ENCODE results near the gene PRF1.
"Not testable (repeated sequence)": the region's sequence is repeated elsewhere in the genome, so short reads cannot be mapped to it uniquely, and the experiment has no call there.

Gene PRF1

DNA sequence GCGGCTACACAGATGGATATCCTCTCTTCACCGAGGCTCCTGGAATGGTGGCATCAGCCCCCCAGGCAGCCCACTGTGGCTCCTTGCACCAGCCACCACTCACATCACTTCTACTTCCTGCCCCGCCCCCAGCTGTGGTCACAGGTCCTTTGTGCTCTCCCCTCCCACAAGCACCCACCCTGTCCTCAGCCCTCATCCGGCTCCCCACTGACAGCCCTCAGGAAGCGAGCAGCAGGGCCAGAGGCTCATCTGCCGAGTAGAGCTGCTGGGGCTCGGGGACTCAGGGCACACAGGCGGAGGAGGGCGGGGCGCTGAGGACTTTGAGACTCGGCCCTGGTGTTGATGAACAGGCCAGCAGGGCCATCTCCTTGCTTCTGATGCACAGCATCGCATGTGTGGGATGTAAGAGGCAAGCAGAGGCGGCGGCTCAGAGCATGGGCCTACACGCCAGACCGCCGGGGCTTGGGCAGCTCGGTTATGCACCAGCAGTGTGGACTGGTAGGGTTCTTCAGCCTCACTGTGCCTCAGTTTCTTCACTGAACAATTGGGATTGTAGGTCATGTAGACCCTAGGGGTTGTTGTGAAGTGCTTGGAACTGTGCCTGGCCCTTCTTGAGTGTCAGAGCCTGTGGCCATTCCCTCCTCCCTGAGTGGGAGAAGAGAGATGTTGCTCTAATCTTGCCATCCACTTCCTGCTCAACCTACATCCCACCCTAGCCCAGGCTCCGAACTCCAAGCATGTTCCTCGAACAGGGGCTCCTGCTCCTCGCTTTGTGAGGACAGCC, at the start of gene PRF1:
Gene PRF1 (minus strand): TSS at position 77 of the 784 bp plus-strand sequence. CDS start 1,839 bp downstream, outside the sequence.
- peak; percentile 47 for DNase-seq (ENCODE audit: low read depth)

DNA sequence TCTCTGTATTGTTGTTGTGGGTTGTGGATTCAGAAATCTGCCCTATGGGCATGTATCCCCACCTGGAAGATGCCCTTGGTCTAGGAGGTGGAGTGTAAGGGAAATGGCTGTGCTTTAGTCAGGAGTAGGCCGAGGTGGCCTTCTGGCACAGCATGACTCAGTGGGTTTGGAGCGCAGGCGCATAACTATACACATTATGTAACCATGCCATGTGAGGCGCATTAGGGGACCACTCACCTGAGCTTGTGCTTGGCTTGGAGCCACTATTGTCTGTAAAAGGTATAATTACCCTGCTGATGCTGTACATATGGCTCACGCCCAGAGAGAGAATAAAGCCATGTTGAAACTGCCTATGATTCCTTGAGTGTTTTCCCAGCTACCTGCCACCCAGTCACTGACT, 49.1 kb upstream of the PRF1 start:
- DNase-seq (ENCODE audit: low read depth): no peak

DNA sequence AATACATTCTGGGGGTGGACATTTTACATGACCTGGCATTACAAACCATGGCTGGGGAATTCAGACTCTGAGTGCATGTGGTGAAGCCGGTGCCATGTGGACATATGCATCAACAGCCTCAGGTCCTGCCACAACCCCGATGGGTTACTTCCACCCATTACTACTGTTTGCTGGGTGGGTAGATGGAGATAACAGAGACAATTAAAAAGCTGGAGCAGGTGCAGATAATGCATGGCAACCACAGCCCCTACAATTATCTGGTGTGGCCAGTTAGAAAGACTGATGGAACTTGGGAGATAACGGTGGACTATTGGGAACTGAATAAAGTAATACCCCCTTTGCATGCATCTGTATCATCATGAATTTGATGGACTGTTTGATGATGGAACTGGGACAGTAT, 48.2 kb upstream of the PRF1 start:
- DNase-seq (ENCODE audit: low read depth): no peak

DNA sequence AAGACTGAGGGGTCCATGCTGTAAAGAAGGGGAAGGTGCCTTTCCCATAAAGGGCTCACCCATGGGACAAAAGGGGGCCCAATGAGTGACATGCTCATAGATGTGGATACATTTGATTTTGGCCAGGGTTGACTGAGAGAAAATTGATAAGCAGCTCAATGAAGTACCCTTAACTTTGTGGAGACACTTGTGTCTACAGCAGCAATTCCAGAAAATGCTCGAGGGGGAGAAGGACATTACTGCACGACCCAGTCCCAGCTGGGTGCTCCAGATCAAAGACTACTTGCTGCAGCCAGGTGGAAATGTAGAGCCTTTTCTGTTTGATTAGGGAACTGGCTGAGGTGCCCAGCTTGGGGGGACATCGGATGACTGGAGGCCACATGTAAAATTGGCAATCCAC, 47.6 kb upstream of the PRF1 start:
- no peak for DNase-seq (ENCODE audit: low read depth)

DNA sequence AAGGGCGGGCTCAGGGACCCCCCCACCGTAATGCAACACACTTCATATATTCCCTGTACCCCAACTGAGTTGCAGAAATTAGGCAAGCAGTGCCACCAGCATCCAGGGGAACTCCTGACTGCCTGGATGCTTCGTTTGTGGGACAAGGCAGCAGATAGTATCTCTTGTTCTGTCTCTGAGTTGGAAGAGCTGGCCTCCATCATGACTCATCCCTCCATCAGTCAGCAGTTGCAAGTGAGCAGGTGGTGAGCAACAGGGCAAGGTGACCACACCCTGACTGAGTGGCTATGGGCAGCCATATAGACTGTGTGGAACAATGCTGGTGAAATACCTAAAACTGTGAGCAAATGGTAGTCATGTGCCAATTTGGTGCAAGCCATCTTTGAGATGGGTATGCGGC, 47.0 kb upstream of the PRF1 start:
- DNase-seq (ENCODE audit: low read depth): no peak

DNA sequence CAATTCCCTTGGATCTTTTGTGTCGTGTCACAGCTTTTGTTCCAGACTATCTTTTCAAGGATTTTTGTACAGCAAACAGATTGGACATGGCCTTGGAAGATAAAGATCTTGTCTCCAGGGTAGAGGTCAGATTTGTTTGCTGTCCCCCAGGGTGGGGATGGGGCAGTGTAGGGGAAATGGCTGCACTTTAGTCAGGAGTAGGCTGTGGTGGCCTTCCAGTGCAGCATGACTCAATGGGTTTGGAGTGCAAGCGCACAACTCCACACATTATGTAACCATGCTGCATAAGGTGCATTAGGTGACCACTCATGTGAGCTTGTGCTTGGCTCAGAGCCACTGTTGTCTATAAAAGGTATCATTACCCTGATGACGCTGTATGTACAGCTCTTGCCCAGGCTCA, 45.9 kb upstream of the PRF1 start:
- no peak for DNase-seq (ENCODE audit: low read depth)

DNA sequence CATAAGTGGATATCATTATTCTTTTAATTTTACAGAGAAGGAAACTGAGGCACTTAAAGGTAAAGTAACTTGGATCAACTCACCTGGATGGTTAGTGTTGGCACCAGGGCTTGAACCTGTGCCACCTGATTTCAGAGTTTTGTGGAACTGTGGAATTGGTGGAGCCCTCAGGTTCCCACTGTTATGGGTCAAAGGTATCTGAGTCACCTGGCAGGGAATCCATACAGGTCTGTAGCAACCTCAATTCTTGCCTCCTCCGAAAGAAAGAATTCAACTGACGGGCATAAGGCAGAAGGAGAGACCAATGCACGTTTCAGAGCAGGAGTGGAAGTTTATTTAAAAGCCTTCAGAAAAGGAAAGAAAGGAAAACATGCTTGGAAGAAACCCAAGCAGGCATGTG, 44.5 kb upstream of the PRF1 start:
- DNase-seq (ENCODE audit: low read depth): no peak

DNA sequence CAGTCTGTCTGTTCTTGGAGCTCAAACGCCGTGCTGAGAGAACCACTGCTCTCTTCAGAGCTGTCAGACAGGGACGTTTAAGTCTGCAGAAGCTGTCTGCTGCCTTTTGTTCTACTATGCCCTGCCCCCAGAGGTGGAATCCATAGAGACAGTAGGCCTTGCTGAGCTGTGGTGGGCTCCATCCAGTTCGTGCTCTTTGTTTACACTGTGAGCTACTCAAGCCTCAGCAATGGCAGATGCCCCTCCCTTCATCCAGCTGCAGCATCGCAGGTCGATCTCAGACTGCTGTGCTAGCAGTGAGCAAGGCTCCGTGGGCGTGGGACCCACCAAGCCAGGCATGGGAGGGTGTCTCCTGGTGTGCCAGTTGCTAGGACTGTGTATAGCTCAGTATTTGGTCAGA, 42.4 kb upstream of the PRF1 start:
- DNase-seq (ENCODE audit: low read depth): not testable (repeated sequence)

DNA sequence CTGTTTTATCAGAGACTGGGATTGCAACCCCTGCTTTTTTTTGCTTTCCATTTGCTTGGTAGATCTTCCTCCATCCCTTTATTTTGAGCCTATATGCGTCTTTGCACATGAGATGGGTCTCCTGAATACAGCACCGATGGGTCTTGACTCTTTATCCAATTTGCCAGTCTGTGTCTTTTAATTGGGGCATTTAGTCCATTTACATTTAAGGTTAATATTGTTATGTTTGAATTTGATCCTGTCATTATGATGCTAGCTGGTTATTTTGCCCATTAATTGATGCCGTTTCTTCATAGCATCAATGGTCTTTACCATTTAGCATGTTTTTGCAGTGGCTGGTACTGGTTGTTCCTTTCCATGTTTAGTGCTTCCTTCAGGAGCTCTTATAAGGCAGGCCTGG, 40.7 kb upstream of the PRF1 start:
- not testable (repeated sequence) for DNase-seq (ENCODE audit: low read depth)

DNA sequence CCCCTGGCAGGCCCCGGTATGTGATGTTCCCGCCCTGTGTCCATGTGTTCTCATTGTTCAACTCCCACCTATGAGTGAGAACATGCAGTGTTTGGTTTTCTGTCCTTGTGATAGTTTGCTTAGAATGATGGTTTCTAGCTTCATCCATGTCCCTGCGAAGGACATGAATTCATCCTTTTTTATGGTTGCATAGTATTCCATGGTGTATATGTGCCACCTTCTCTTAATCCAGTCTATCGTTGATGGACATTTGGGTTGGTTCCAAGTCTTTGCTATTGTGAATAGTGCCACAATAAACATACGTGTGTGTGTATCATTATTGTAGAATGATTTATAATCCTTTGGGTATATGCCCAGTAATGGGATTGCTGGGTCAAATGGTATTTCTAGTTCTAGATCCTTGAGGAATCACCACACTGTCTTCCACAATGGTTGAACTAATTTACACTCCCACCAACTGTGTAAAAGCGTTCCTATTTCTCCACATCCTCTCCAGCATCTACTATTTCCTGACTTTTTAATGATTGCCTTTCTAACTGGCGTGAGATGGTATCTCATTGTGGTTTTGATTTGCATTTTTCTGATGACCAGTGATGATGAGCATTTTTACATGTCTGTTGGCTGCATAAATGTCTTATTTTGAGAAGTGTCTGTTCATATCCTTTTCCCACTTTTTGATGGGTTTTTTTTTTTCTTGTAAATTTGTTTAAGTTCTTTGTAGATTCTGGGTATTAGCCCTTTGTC, 37.3 kb upstream of the PRF1 start:
- DNase-seq (ENCODE audit: low read depth): not testable (repeated sequence)

DNA sequence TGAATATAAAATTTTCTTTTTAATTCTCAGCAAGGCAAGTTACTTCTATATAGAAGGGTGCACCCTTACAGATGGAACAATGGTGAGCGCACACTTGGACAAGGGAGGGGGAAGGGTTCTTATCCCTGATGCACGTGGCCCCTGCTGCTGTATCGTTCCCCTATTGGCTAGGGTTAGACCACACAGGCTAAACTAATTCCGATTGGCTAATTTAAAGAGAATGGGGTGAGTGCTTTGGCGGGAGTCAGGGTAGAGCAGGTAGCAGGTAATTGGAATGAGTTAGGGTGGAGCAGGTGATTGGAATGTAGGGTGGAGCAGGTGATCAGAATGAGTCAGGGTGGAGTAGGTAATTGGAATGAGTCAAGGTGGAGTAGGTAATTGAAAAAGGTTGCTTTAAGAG, 32.0 kb upstream of the PRF1 start:
- DNase-seq (ENCODE audit: low read depth): not testable (repeated sequence)

DNA sequence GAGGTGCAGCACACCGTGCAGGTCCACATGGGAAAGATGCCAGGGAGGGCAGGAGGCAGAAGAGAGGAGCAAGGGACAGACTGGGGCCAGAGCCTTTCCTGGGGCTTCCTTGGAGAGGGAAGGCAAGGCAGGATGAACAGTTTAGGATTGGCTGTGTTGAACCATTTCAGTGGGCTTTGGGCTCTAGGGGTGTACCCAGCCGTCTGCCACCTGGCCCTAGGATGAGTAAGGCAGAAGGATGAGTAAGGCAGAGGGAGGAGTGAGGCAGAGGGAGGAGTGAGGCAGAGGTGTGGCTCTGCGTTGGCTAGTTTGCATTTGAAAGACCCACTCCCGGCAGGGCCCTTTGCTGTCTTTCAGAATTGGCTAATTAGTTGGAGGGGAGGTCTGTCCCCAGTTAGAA, 31.5 kb upstream of the PRF1 start:
- DNase-seq (ENCODE audit: low read depth): no peak

DNA sequence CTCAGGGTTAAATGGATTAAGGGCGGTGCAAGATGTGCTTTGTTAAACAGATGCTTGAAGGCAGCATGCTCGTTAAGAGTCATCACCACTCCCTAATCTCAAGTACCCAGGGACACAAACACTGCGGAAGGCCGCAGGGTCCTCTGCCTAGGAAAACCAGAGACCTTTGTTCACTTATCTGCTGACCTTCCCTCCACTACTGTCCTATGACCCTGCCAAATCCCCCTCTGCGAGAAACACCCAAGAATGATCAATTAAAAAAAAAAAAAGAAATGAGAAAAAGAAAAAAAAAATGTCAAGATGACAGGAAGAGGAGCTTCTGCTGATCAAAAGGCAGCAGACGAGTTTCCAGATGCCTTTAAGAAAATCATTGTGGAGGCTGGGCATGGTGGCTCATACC, 29.2 kb upstream of the PRF1 start:
- DNase-seq (ENCODE audit: low read depth): not testable (repeated sequence)

DNA sequence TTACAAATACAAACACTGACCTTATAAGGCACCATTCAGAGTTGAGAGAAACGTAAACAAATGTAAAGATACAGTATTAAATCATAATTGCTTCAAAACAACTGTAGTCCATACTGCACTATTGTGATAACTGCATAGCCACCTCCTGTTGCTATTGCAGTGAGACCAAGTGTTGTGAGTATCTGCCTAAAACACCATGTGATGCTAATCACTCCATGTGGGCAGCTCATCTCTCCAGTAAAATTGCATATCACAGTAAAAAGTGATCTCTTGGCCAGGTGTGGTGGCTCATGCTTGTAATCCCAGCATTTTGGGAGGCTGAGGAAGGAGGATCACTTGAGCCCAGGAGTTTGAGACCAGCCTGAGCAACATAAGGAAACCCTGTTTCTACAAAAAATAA, 26.8 kb upstream of the PRF1 start:
- DNase-seq (ENCODE audit: low read depth): no peak

DNA sequence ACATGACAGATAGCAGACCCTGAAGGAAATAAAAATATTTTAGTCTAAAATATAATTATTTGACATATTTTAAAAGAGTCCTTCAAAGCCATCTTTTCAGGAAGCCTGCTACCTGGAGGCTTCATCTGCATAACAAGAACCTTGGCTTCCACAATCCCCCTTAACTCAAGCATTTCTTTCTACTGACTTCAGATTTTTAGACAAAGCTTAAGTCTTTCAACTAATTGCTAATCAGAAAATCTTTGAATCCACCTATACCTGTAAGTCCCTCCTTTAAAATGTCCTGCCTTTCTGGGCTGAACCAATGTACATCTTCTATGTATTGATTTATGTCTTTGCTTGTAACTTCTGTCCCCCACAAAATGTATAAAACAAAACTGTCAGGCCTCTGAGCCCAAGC, 23.5 kb upstream of the PRF1 start:
- no peak for DNase-seq (ENCODE audit: low read depth)

DNA sequence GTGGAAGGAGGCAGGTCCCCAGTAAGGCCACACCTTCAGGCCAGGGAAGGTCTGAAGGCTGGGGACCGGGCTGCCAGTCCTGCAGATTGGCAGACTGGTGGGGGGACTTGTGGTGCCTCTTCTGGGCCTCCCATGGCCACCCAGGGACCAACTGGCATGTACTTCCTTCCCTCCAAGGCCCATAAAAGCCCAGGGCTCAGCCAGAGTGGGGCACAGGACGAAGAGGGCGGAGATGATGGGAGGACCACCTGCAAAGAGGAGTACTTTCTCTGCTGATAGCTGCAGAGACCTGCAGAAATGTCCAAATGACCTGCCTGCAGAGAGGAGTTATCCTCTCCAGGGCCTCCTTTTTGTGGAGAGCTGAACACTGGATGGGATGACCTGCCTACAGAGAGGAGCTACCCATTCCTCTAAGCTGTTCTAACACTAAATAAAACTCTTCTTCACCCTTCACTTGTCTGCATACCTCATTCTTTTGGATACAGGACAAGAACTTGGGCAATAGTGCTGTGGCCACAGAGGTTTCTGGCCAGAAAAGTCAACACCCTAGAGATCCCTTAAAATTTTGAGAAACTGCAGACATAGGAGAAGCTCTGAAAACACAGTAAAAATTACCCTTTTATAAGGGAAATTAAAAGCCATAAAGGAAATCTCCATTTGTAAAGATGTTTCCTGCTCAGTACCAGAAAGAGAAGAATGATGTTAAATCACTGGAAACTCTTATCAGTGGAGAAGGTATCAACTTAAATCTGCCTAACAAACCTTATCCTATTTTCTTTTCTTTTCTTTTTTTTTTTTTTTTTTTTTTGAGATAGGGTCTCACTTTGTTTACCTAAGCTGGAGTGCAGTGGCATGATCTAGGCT, 20.7 kb upstream of the PRF1 start:
- DNase-seq (ENCODE audit: low read depth): no peak

DNA sequence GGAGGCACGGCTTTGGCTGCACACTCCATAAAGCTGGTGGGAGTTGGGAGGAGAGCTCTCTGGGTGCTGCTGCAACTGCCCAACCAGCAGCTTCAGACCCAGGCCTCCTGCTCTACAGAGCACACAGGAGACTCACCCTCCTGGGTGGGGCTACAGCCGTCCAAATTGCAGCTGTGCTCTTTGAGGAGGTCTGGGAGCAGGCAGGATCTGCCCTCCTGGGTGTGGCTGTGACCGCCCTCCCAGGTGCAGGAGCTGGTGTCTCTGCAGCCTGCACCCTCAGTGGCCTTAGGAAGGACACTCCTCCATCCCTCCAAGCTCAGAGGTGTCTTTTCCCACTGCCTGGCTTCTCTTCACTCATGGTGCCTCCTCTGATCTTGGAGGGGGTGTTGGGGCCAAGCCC, 20.0 kb upstream of the PRF1 start:
- DNase-seq (ENCODE audit: low read depth): no peak

DNA sequence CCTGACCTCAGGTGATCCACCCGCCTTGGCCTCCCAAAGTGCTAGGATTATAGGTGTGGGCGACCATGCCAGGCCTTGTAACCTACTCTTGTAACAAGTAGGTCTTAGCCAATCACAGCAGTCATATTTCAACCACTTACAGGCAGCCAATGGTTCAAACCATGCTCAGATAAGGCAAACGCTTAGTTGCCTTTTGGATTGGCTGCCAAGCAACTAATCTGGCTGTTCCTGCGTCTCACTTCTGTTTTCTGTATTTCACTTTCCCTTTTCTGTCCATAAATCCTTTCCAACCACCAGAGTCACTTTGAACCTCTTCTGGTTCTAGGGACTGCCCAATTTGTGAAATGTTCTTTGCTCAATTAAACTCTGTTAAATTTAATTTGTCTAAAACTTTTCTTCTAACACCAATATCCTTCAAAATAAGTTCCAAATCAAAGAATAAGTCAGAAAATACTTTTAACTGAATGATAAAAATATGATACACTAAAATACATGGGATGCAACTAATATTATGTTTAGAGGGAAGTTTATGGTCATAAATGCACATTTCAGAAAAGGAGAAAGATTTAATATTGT, 19.1 kb upstream of the PRF1 start:
- no peak for DNase-seq (ENCODE audit: low read depth)

DNA sequence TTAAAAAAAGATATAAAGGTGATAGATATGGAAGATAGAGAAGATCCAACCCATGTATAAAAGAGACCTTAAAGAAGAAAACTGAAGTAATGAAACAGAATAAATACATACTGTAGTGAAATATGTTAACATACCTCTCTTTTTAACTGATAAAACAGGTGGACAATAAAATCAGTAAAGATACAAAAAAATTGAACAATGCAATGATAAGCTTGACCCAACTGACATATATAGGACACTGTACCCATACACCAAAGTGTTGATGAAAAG, 17.4 kb upstream of the PRF1 start:
- no peak for DNase-seq (ENCODE audit: low read depth)

DNA sequence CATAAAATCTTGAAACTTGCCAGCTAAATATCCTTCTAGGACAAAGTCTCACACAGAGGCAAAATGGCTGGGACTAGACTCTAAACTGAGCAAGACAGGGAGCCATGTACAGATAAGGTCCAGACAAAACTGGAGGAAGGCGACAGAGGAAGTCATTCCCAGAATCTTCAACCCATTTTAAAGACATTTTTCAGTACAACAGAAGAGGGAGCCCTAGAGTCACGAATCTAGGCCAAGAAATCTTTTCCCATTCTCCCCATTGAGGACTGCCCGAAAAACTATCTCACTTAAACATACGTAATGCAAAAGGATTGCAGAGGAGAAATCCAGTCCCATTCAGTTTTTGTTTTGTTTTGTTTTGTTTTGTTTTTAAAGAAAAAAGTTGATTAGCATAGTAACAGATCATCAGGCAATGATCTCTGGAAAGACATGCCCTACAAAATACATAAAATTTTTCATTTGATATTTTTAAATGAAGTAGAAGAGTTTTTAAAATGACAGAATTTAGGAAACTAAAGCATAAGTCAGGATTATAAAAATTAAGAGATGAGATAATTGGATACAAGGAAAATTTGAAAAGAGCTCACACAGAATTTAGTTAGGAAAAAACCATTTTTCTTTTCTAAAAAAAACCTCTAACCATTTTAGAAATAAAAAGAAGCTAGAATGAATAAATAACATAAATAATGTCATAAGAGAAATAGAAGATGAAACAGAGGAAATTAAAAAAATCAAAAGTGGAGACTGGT, 16.9 kb upstream of the PRF1 start:
- DNase-seq (ENCODE audit: low read depth): no peak

DNA sequence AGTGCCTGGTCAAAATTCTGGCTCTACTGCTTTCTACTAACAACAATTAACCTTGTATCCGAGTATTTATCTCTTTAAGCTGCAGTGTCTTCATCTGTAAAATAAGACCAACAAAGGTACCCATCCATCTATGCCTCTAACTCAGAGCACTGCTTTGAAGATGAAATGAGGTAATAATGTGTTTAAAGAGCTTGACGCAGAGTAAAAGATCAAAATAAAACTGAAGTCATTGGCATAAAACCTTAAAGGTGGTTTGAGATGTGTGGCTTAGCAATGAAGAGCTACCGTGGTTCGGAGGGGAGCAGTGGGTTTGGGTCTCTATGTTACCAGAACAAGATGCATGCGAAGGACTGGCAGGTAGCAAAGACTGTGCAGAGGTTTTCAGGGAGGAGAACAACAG, 16.1 kb upstream of the PRF1 start:
- no peak for DNase-seq (ENCODE audit: low read depth)

Data from stimulated activated CD4-positive, alpha-beta T cell treated with anti-CD3 and anti-CD28 coated beads, Interleukin-2, amount 100 ng/mL, for 4 hours (primary cell).